ENCODE measurements around the gene CIAPIN1.
A peak's percentile ranks its signal among the peaks of the same experiment; 100 is the strongest.

CIAPIN1 gene

GRCh38 chr16:57481421-57481820 is 34.2 kb upstream of the CIAPIN1 start:
- Histone ChIP-seq H3K4me3 (ENCODE audit: low read depth in 1 of 2, low read length in 2 of 2) (no peak overlapping the region), H3K36me3 (ENCODE audit: control insufficient read depth in 1 of 2, insufficient read depth in 2 of 2, low read length in 2 of 2) (no peaks in the 10 kb centered on the region), H3K27ac (ENCODE audit: low read length) (no peak overlapping the region), H3K27me3 (ENCODE audit: low read depth, low read length) (no peaks in the 10 kb centered on the region), H3K9me3 (ENCODE audit: control insufficient read depth in 1 of 2, low read length in 2 of 2) (no peaks in the 10 kb centered on the region), H3K4me1 (ENCODE audit: control insufficient read depth in 1 of 2, insufficient read depth in 2 of 2, low read length in 2 of 2) (peaks cover 0 to 20% of the 10 kb centered on the region in 2 donors)

- Histone ChIP-seq H3K36me3 (ENCODE audit: control insufficient read depth in 1 of 2, insufficient read depth in 2 of 2, low read length in 2 of 2) (no peaks in the 10 kb centered on the region), H3K27me3 (ENCODE audit: low read depth, low read length) (no peaks in the 10 kb centered on the region), H3K4me3 (ENCODE audit: low read depth in 1 of 2, low read length in 2 of 2) (no peak overlapping the region), H3K4me1 (ENCODE audit: control insufficient read depth in 1 of 2, insufficient read depth in 2 of 2, low read length in 2 of 2) (peaks cover 0 to 21% of the 10 kb centered on the region in 2 donors), H3K9me3 (ENCODE audit: control insufficient read depth in 1 of 2, low read length in 2 of 2) (no peaks in the 10 kb centered on the region), H3K27ac (ENCODE audit: low read length) (no peak overlapping the region)
Measured at GRCh38 chr16:57480754-57481230, 33.6 kb upstream of the CIAPIN1 start.

GRCh38 chr16:57479976-57480753 is 33.0 kb upstream of the CIAPIN1 start:
- peaks cover 0 to 15% of the 10 kb centered on the region in 2 donors for H3K4me1 ChIP-seq (ENCODE audit: control insufficient read depth in 1 of 2, insufficient read depth in 2 of 2, low read length in 2 of 2)
- H3K27me3 ChIP-seq (ENCODE audit: low read depth, low read length), result no peaks in the 10 kb centered on the region
- no peaks in the 10 kb centered on the region for H3K9me3 ChIP-seq (ENCODE audit: control insufficient read depth in 1 of 2, low read length in 2 of 2)
- H3K36me3 ChIP-seq (ENCODE audit: control insufficient read depth in 1 of 2, insufficient read depth in 2 of 2, low read length in 2 of 2), result no peaks in the 10 kb centered on the region
- H3K4me3 ChIP-seq (ENCODE audit: low read depth in 1 of 2, low read length in 2 of 2), result peak overlapping the region; percentile 54 to 66
- H3K27ac ChIP-seq (ENCODE audit: low read length), result peak overlapping the region; percentile 54

- H3K27ac ChIP-seq (ENCODE audit: low read length), result peak overlapping the region; percentile 54
- no peaks in the 10 kb centered on the region for H3K9me3 ChIP-seq (ENCODE audit: control insufficient read depth in 1 of 2, low read length in 2 of 2)
- no peaks in the 10 kb centered on the region for H3K27me3 ChIP-seq (ENCODE audit: low read depth, low read length)
- H3K4me1 ChIP-seq (ENCODE audit: control insufficient read depth in 1 of 2, insufficient read depth in 2 of 2, low read length in 2 of 2), result peaks cover 0 to 15% of the 10 kb centered on the region in 2 donors
- H3K4me3 ChIP-seq (ENCODE audit: low read depth in 1 of 2, low read length in 2 of 2), result peak overlapping the region; percentile 54 to 66
- H3K36me3 ChIP-seq (ENCODE audit: control insufficient read depth in 1 of 2, insufficient read depth in 2 of 2, low read length in 2 of 2), result peaks cover 3 to 6% of the 10 kb centered on the region in 2 donors
Measured at GRCh38 chr16:57479205-57479975, 32.2 kb upstream of the CIAPIN1 start.

GRCh38 chr16:57478396-57479204 is 31.4 kb upstream of the CIAPIN1 start:
- H3K27ac ChIP-seq (ENCODE audit: low read length), result no peak overlapping the region
- no peaks in the 10 kb centered on the region for H3K27me3 ChIP-seq (ENCODE audit: low read depth, low read length)
- peak overlapping the region; percentile 54 to 66 for H3K4me3 ChIP-seq (ENCODE audit: low read depth in 1 of 2, low read length in 2 of 2)
- H3K9me3 ChIP-seq (ENCODE audit: control insufficient read depth in 1 of 2, low read length in 2 of 2), result no peaks in the 10 kb centered on the region
- peaks cover 6 to 12% of the 10 kb centered on the region in 2 donors for H3K36me3 ChIP-seq (ENCODE audit: control insufficient read depth in 1 of 2, insufficient read depth in 2 of 2, low read length in 2 of 2)
- H3K4me1 ChIP-seq (ENCODE audit: control insufficient read depth in 1 of 2, insufficient read depth in 2 of 2, low read length in 2 of 2), result peaks cover 0 to 15% of the 10 kb centered on the region in 2 donors

GRCh38 chr16:57477531-57478202 is 30.5 kb upstream of the CIAPIN1 start:
- Histone ChIP-seq H3K27ac (ENCODE audit: low read length) (no peak overlapping the region), H3K4me1 (ENCODE audit: control insufficient read depth in 1 of 2, insufficient read depth in 2 of 2, low read length in 2 of 2) (peaks cover 0 to 15% of the 10 kb centered on the region in 2 donors), H3K4me3 (ENCODE audit: low read depth in 1 of 2, low read length in 2 of 2) (no peak overlapping the region), H3K9me3 (ENCODE audit: control insufficient read depth in 1 of 2, low read length in 2 of 2) (no peaks in the 10 kb centered on the region), H3K36me3 (ENCODE audit: control insufficient read depth in 1 of 2, insufficient read depth in 2 of 2, low read length in 2 of 2) (peaks cover 11 to 22% of the 10 kb centered on the region in 2 donors), H3K27me3 (ENCODE audit: low read depth, low read length) (no peaks in the 10 kb centered on the region)

- H3K27ac ChIP-seq (ENCODE audit: low read length), result no peak overlapping the region
- H3K4me1 ChIP-seq (ENCODE audit: control insufficient read depth in 1 of 2, insufficient read depth in 2 of 2, low read length in 2 of 2), result peaks cover 0 to 15% of the 10 kb centered on the region in 2 donors
- no peaks in the 10 kb centered on the region for H3K9me3 ChIP-seq (ENCODE audit: control insufficient read depth in 1 of 2, low read length in 2 of 2)
- H3K27me3 ChIP-seq (ENCODE audit: low read depth, low read length), result no peaks in the 10 kb centered on the region
- no peak overlapping the region for H3K4me3 ChIP-seq (ENCODE audit: low read depth in 1 of 2, low read length in 2 of 2)
- peaks cover 19 to 30% of the 10 kb centered on the region in 2 donors for H3K36me3 ChIP-seq (ENCODE audit: control insufficient read depth in 1 of 2, insufficient read depth in 2 of 2, low read length in 2 of 2)
Measured at GRCh38 chr16:57476546-57477410, 29.6 kb upstream of the CIAPIN1 start.

- Histone ChIP-seq H3K27ac (ENCODE audit: low read length) (no peak overlapping the region), H3K4me3 (ENCODE audit: low read depth in 1 of 2, low read length in 2 of 2) (no peak overlapping the region), H3K4me1 (ENCODE audit: control insufficient read depth in 1 of 2, insufficient read depth in 2 of 2, low read length in 2 of 2) (peaks cover 5 to 15% of the 10 kb centered on the region in 2 donors), H3K27me3 (ENCODE audit: low read depth, low read length) (no peaks in the 10 kb centered on the region), H3K9me3 (ENCODE audit: control insufficient read depth in 1 of 2, low read length in 2 of 2) (no peaks in the 10 kb centered on the region), H3K36me3 (ENCODE audit: control insufficient read depth in 1 of 2, insufficient read depth in 2 of 2, low read length in 2 of 2) (peaks cover 26 to 37% of the 10 kb centered on the region in 2 donors)
Measured at GRCh38 chr16:57475711-57476339, 28.6 kb upstream of the CIAPIN1 start.

GRCh38 chr16:57474671-57475661 is 27.8 kb upstream of the CIAPIN1 start:
- Histone ChIP-seq H3K4me1 (ENCODE audit: control insufficient read depth in 1 of 2, insufficient read depth in 2 of 2, low read length in 2 of 2) (peaks cover 9% of the 10 kb centered on the region in 2 donors), H3K27ac (ENCODE audit: low read length) (no peak overlapping the region), H3K36me3 (ENCODE audit: control insufficient read depth in 1 of 2, insufficient read depth in 2 of 2, low read length in 2 of 2) (peaks cover 35 to 46% of the 10 kb centered on the region in 2 donors), H3K27me3 (ENCODE audit: low read depth, low read length) (no peaks in the 10 kb centered on the region), H3K9me3 (ENCODE audit: control insufficient read depth in 1 of 2, low read length in 2 of 2) (no peaks in the 10 kb centered on the region), H3K4me3 (ENCODE audit: low read depth in 1 of 2, low read length in 2 of 2) (no peak overlapping the region)
